Karpas-422 (cell line): Measurements from ENCODE around the gene RNF144A. TPM values are rescaled to one million over a fixed set of nuclear protein-coding genes. Genes with fewer than 3 reads are reported as not detected.

Experiments
- DNase-seq: peaks from one replicate; pipeline ENCODE4 v3.0.0-alpha.2; 2015
- H2AFZ ChIP-seq: fragments of 200-600 bp; sonication (generic); 2 replicates; pipeline ENCODE4 v1.6.1; 2014; ENCODE audit warnings: antibody characterized with exemption, low read length, mixed read lengths
- H3K27ac ChIP-seq: fragments of 200-600 bp; sonication (generic); 2 replicates; pipeline ENCODE4 v1.5.1; 2014; ENCODE audit warnings: mild to moderate bottlenecking, low read length, moderate library complexity
- H3K27me3 ChIP-seq: fragments of 200-600 bp; sonication (generic); 2 replicates; pipeline ENCODE4 v1.6.1; 2014; ENCODE audit warnings: low read length, mixed read lengths
- H3K36me3 ChIP-seq: fragments of 200-600 bp; sonication (generic); 2 replicates; pipeline ENCODE4 v1.6.1; 2014; ENCODE audit warnings: low read length, mixed read lengths; ENCODE audit not compliant: insufficient read depth
- H3K4me1 ChIP-seq: fragments of 200-600 bp; sonication (generic); 2 replicates; pipeline ENCODE4 v1.6.1; 2014; ENCODE audit warnings: mild to moderate bottlenecking, low read length, mixed read lengths
- H3K4me2 ChIP-seq: fragments of 200-600 bp; sonication (generic); 2 replicates; pipeline ENCODE4 v1.6.1; 2014; ENCODE audit warnings: low read length, low read depth, mild to moderate bottlenecking; ENCODE audit not compliant: poor library complexity, severe bottlenecking
- H3K4me3 ChIP-seq: fragments of 200-600 bp; sonication (generic); 2 replicates; pipeline ENCODE4 v1.5.1; 2014; ENCODE audit warnings: mild to moderate bottlenecking, antibody characterized with exemption, low read length, mixed read lengths
- H3K79me2 ChIP-seq: fragments of 200-600 bp; sonication (generic); 2 replicates; pipeline ENCODE4 v1.6.1; 2014; ENCODE audit warnings: mild to moderate bottlenecking, low read length, mixed read lengths
- H3K9ac ChIP-seq: fragments of 200-600 bp; sonication (generic); 2 replicates; pipeline ENCODE4 v1.6.0; 2014; ENCODE audit warnings: low read length
- H3K9me2 ChIP-seq: fragments of 200-600 bp; sonication (generic), shearing (Covaris generic); replicated peaks from 2 replicates; pipeline ENCODE4 v1.6.0; 2014; ENCODE audit warnings: mild to moderate bottlenecking, low read length, moderate library complexity; ENCODE audit not compliant: insufficient read depth
- H3K9me3 ChIP-seq: fragments of 300-700, 200-600 bp; sonication (generic); 2 replicates; pipeline ENCODE4 v1.6.1; 2014; ENCODE audit warnings: low read length, mixed read lengths
- H4K20me1 ChIP-seq: fragments of 200-600 bp; sonication (generic); 2 replicates; pipeline ENCODE4 v1.6.1; 2014; ENCODE audit warnings: mild to moderate bottlenecking, antibody characterized with exemption, low read length, low read depth; ENCODE audit not compliant: insufficient read depth
- total RNA-seq: library from RNA; depleted of rRNA; stranded (reverse); fragments of >200 nt; shearing (Covaris generic); gene quantifications from 2 replicates; pipeline ENCODE4 v1.2.3, GENCODE V29; 2014; ENCODE audit warnings: low replicate concordance

The RNF144A gene
- total RNA-seq, 1 experiment from 2014 or later = 0.07 TPM

- no peaks in the 10 kb centered on the region for H4K20me1 ChIP-seq
- H3K4me3 ChIP-seq = no peak overlapping the region
- no peak overlapping the region for H3K27ac ChIP-seq
- H3K4me1 ChIP-seq = no peaks in the 10 kb centered on the region
- H3K9ac ChIP-seq = no peak overlapping the region
- H3K4me2 ChIP-seq = no peak overlapping the region
- H3K79me2 ChIP-seq = no peaks in the 10 kb centered on the region
- no peaks in the 10 kb centered on the region for H3K36me3 ChIP-seq
- no peaks in the 10 kb centered on the region for H3K9me3 ChIP-seq
- H3K27me3 ChIP-seq = no peaks in the 10 kb centered on the region
- H3K9me2 ChIP-seq = no peaks in the 10 kb centered on the region
- no peak for DNase-seq
- H2AFZ ChIP-seq = no peak overlapping the region
These were observed 31.6 kb downstream of the RNF144A start for GRCh38 chr2:6948677-6949351.

- Histone ChIP-seq H3K36me3 (no peaks in the 10 kb centered on the region), H2AFZ (no peak overlapping the region), H3K4me2 (no peak overlapping the region), H3K9ac (no peak overlapping the region), H3K4me1 (no peaks in the 10 kb centered on the region), H3K9me2 (no peaks in the 10 kb centered on the region), H4K20me1 (no peaks in the 10 kb centered on the region), H3K79me2 (no peaks in the 10 kb centered on the region), H3K27me3 (no peaks in the 10 kb centered on the region), H3K4me3 (no peak overlapping the region), H3K27ac (no peak overlapping the region), H3K9me3 (no peaks in the 10 kb centered on the region)
- DNase-seq = no peak
These were observed 33.8 kb downstream of the RNF144A start for GRCh38 chr2:6951046-6951445.

- Histone ChIP-seq H3K4me2 (no peak overlapping the region), H3K4me1 (no peaks in the 10 kb centered on the region), H3K9me2 (no peaks in the 10 kb centered on the region), H2AFZ (no peak overlapping the region), H3K36me3 (no peaks in the 10 kb centered on the region), H3K27ac (no peak overlapping the region), H3K9me3 (no peaks in the 10 kb centered on the region), H3K79me2 (no peaks in the 10 kb centered on the region), H3K9ac (no peak overlapping the region), H4K20me1 (no peaks in the 10 kb centered on the region), H3K4me3 (no peak overlapping the region), H3K27me3 (no peaks in the 10 kb centered on the region)
- DNase-seq = peak; percentile 14
These were observed 34.9 kb downstream of the RNF144A start for GRCh38 chr2:6952101-6952500.

GRCh38 chr2:6954586-6954985 lies 37.4 kb downstream of the RNF144A start:
- no peaks in the 10 kb centered on the region for H3K27me3 ChIP-seq
- no peaks in the 10 kb centered on the region for H4K20me1 ChIP-seq
- H3K4me2 ChIP-seq = no peak overlapping the region
- H2AFZ ChIP-seq = no peak overlapping the region
- no peak overlapping the region for H3K9ac ChIP-seq
- H3K36me3 ChIP-seq = no peaks in the 10 kb centered on the region
- no peaks in the 10 kb centered on the region for H3K4me1 ChIP-seq
- no peaks in the 10 kb centered on the region for H3K9me2 ChIP-seq
- no peak overlapping the region for H3K27ac ChIP-seq
- no peaks in the 10 kb centered on the region for H3K79me2 ChIP-seq
- no peaks in the 10 kb centered on the region for H3K9me3 ChIP-seq
- DNase-seq = peak; percentile 19
- no peak overlapping the region for H3K4me3 ChIP-seq

- Histone ChIP-seq H2AFZ (no peak overlapping the region), H3K27ac (no peak overlapping the region), H3K9me3 (no peaks in the 10 kb centered on the region), H3K27me3 (no peaks in the 10 kb centered on the region), H3K36me3 (no peaks in the 10 kb centered on the region), H4K20me1 (no peaks in the 10 kb centered on the region), H3K4me3 (no peak overlapping the region), H3K4me2 (no peak overlapping the region), H3K4me1 (no peaks in the 10 kb centered on the region), H3K9me2 (no peaks in the 10 kb centered on the region), H3K9ac (no peak overlapping the region), H3K79me2 (no peaks in the 10 kb centered on the region)
- DNase-seq = peak; percentile 7
These were observed 38.4 kb downstream of the RNF144A start for GRCh38 chr2:6955511-6956136.

- H3K27me3 ChIP-seq = no peaks in the 10 kb centered on the region
- H3K9ac ChIP-seq = no peak overlapping the region
- no peaks in the 10 kb centered on the region for H3K9me2 ChIP-seq
- no peak overlapping the region for H3K27ac ChIP-seq
- H3K79me2 ChIP-seq = no peaks in the 10 kb centered on the region
- H3K4me2 ChIP-seq = no peak overlapping the region
- peak; percentile 6 for DNase-seq
- H3K4me3 ChIP-seq = no peak overlapping the region
- no peaks in the 10 kb centered on the region for H3K36me3 ChIP-seq
- H3K9me3 ChIP-seq = no peaks in the 10 kb centered on the region
- no peaks in the 10 kb centered on the region for H4K20me1 ChIP-seq
- no peak overlapping the region for H2AFZ ChIP-seq
- no peaks in the 10 kb centered on the region for H3K4me1 ChIP-seq
These were observed 39.4 kb downstream of the RNF144A start for GRCh38 chr2:6956566-6956965.

GRCh38 chr2:6957031-6957714 lies 40.0 kb downstream of the RNF144A start:
- H3K79me2 ChIP-seq = no peaks in the 10 kb centered on the region
- H3K27me3 ChIP-seq = no peaks in the 10 kb centered on the region
- no peaks in the 10 kb centered on the region for H3K36me3 ChIP-seq
- H3K4me3 ChIP-seq = no peak overlapping the region
- no peak overlapping the region for H3K27ac ChIP-seq
- H3K9ac ChIP-seq = no peak overlapping the region
- no peaks in the 10 kb centered on the region for H3K9me2 ChIP-seq
- no peak overlapping the region for H3K4me2 ChIP-seq
- no peaks in the 10 kb centered on the region for H3K9me3 ChIP-seq
- H3K4me1 ChIP-seq = no peaks in the 10 kb centered on the region
- DNase-seq = no peak
- no peak overlapping the region for H2AFZ ChIP-seq
- no peaks in the 10 kb centered on the region for H4K20me1 ChIP-seq

- Histone ChIP-seq H3K79me2 (no peaks in the 10 kb centered on the region), H3K36me3 (no peaks in the 10 kb centered on the region), H4K20me1 (no peaks in the 10 kb centered on the region), H3K4me2 (no peak overlapping the region), H3K27ac (no peak overlapping the region), H3K9me2 (no peaks in the 10 kb centered on the region), H3K4me3 (no peak overlapping the region), H3K9ac (no peak overlapping the region), H3K27me3 (no peaks in the 10 kb centered on the region), H3K9me3 (no peaks in the 10 kb centered on the region), H3K4me1 (no peaks in the 10 kb centered on the region), H2AFZ (no peak overlapping the region)
- no peak for DNase-seq
These were observed 40.9 kb downstream of the RNF144A start for GRCh38 chr2:6957910-6958615.
